NCI-H2171 treated with DMSO at 0.1 percent for 48 hours (cell line): Measurements from ENCODE around the gene RSPO1.
"Not testable (repeated sequence)": the region's sequence is repeated elsewhere in the genome, so short reads cannot be mapped to it uniquely, and the experiment has no call there.

Experiments used
- DNase-seq: peaks from one replicate; lab custom pipeline; 2025; lab: John Stamatoyannopoulos, UW

Gene RSPO1, protein sequence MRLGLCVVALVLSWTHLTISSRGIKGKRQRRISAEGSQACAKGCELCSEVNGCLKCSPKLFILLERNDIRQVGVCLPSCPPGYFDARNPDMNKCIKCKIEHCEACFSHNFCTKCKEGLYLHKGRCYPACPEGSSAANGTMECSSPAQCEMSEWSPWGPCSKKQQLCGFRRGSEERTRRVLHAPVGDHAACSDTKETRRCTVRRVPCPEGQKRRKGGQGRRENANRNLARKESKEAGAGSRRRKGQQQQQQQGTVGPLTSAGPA

DNA sequence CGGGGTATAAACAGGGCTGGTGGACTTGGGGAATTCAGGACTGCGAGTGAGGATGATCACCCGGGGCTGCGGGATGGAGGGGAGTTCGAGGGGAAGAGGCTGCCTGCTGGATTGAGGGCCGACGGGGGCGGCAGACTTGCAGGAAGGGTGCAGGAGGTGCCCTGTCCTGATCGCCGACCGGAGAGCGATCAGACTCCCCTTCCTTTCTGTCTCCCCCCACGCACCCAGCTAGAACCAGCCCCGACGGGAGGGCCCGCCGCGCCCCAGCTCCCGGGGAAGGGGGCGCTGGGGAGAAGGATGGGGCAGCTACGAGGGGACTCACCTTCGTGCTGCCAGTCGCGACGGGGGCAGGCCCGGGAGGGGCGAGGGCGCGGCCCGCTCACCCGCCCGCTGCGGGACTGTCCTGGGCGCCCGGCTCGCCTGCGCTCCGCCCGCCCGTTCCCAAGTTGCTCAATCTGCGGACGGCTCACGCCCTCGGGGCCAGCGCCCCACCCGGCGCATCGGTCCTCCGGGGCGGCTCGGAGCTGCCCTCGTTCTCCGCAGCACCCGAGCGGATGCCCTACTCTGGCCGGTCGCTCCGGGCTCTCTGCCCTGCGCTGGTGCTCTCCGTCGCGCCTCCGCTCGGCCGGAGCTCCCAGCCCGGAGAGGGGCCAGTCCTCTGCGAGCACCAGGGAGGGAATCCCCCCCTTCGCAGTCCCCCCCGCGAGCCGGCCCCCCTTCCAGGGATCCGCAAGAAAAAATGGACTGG is at the start of gene RSPO1:
Gene RSPO1 (minus strand): TSS at position 649 of the 748 bp plus-strand sequence. CDS start 5,231 bp downstream, outside the sequence.
- DNase-seq: no peak

DNA sequence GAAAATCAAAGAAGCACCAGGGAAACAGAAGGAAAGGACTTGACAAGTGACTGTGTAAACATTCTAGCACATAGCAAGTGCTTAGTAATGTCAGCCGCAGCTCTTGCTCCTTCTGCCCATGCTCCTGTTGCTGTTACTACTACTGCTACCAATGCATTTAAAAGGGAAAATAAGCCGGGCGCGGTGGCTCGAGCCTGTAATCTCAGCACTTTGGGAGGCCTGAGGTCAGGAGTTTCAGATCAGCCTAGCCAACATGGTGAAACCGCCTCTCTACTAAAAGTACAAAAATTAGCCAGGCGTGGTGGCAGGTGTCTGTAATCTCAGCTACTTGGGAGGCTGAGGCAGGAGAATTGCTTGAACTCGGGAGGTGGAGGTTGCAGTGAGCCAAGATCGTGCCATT is 49.5 kb upstream of the RSPO1 start:
- DNase-seq: not testable (repeated sequence)

DNA sequence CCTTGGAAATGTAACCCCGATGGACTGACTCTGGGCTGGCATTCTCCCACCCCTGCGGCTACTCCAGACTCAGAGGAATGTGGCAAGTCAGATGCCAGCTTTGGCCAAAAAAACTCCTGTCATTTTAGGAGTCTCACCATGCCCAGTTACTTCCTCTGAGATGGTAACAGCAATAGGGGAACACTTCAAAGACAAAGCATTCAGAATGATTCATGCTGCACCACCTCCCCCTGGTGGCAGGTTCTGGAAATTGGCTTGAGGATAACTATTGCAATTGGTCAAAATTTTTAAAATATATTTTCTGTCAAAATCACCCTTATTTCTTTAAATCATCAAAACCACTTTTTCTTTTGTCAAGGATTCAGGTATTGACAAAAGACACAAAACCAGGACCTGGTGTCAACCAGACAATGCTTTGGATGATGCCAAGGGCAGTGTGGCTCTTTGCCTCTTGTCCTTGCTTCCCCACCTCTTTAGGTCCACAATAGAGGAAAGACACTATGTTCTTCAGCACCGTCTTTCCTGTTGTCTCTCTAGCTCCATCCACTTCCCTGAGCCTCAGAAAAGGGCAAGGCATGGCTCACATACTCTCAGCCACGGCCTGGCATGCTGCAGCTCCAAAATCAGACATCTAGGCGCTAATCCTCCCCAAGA is 47.8 kb upstream of the RSPO1 start:
- DNase-seq: peak; percentile 30

DNA sequence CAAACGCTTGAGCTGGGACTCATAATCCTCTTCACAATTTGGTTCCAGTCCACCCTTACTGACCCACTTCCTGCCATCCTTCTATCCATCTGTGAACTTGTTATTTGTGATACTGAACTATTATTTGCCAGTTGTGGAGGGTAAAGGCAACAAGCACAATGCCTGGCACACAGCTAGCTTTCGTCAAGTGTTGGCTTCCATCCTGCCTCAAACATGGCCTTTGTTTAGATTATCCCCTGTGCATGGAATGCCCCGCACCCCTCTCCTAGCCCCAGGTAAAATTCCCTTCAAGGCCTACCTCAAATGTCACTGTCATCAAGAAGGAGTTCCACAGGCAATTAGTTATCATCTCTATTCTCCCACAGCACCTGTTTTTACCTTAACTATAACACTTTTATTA is 46.2 kb upstream of the RSPO1 start:
- no peak for DNase-seq

DNA sequence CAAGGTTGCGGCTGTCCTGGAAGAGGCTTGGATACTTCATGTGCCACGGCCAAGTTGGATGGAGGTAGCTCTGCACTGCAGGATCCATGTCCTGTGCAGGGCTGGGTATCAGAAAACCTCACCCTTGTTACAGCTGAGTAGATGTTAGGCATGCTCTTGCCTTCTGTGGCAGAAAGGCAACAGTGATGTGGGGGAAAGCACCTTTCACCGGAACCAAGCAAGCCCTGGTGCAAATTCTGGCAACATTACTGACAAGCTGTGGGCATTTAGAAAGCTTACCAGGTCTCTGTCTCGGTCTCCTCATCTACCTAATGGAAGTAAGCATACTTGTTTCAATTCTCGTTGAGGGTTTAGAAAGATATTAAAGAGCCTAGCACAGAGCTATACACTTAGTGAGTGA is 43.1 kb upstream of the RSPO1 start:
- no peak for DNase-seq

DNA sequence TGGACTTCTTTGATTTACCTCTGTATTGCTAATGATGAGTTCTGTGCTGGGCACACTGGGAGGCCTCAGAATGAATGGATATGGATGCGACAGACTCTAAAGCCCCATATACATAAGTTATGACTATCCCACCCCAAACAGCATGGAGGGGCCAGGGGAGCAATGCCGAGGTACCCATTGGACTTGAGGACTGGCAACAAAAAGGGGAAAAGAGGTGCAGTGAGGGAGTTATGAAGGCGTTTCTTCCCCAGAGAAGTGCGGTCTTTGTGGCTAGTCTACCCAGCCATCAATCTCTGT is 42.4 kb upstream of the RSPO1 start:
- DNase-seq: no peak

DNA sequence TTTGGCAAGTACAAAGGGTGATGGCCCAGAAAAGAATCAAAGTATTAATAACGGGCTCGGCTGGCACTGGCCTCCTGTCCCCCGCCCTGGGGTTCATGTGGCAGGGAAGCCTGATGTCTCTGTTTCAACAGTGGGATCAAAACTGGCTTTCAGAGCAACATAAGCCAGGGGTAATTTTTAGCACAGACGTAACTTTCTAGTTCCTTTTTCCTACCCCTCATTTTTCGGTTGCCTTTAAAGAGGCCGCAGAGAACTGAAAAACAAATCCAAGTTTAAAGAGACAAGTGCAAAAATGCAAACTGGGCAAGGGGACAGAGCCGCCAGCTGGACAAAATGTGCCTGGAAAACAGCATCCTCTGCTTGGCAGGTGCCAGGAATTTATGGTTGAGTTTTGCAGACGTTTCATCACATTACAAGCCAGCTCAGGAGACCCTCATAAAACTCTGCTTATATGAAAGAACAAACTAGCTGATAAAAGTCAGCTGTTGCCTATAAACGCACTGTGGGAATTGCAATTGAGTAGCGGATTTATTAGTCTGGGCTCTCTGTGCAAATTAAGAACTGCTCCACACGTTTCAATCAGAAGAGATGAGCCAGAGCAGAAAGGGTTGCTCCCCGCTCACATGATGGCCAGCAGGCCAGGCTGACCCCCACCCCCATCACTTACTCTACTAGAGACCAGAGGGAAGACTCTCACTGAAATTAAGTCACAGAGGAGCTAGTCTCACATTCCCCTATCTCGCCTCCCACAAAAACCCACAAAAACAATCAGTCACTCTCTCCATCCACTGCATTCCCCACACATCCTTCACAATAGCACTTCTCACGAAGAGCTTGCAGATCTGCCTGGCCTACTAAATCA is 41.8 kb upstream of the RSPO1 start:
- no peak for DNase-seq

DNA sequence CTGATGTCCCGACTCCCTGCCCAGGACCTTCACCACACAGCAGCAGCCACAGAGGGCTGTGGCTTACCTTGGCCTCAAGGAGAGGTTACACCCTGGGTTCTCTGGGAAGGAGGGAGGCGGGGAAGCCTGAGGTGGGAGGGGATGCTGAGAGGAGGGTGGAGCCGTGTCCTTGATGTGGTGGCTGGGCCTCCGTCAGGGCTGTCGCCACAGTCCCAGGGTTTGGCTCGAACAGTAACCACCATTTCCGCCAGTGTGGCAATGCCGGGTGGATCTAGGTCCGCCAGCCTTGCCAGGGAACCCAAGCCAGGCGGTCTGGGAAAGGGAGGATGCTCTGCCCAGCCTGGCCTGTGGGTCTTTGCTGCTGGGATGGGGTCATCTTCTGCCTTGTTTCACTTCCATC is 39.2 kb upstream of the RSPO1 start:
- DNase-seq: no peak

DNA sequence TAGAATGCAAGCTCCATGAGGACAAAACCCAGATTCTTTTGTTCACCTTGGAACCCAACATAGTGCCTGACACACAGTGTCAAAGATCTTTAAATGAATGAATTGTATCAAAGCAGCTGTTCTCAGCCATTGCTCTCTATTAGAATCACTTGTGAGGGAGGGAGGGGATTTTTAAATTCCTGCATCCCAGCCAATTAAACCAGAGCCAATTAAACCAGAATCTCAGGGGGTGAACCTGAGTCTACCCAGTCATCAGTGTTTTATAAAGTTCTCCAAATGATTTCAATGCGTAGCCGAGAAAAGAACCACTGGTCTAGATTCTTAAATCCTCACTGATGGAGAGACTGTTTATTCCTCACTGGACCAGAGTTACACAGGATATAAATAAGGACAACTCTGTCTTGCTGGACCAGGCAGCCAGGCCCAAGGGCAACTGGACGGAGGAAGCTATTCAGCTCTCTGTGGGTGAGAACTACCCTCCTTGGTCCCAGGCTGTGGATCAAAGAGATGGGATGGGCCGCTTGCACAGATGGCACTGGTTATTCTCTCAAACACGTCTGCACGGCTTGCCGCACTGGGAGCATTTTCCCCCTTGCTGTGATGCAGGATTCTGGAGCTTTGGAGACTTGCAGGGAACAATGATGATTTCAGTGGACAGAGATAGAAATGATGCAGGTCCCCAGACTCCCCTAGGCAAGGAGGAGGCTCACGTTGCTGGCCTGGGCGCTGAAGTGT is 37.6 kb upstream of the RSPO1 start:
- DNase-seq: peak; percentile 8

DNA sequence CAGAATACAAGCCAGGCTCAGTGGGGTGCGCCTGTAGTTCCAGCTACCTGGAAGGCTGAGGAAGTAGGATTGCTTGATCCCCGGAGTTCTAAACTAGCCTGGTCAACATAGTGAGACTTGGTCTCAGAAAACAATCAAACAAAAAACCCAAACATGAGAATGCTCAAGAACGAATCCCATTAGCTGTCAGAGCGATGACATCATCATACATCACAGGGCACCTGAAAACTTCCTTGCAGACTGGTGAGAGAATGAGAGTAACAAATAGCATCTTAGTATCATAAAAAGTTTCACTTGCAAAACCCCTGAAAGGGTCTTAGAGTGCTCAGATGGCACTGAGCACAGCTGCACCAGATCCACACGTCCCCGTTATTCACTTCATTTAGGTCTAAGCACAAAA is 36.6 kb upstream of the RSPO1 start:
- no peak for DNase-seq

DNA sequence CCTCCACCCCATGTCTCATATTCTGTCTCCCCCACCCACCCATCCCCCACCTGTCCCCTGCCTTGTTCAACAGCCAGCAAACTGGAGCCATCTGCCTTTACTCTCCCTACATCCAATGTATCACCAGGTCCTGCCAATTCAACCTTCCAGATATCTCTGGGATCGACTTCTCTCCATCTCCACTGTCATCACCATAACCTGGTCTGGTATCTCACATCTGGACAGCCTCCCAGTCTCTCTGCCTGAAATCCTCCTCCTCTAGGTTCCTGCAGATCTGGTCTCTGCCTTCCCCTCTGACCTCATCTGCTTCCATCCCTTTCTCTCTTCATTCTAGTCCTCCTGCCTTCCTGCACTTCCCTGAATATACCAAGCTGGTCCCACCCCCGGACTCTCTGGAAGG is 35.4 kb upstream of the RSPO1 start:
- DNase-seq: no peak

DNA sequence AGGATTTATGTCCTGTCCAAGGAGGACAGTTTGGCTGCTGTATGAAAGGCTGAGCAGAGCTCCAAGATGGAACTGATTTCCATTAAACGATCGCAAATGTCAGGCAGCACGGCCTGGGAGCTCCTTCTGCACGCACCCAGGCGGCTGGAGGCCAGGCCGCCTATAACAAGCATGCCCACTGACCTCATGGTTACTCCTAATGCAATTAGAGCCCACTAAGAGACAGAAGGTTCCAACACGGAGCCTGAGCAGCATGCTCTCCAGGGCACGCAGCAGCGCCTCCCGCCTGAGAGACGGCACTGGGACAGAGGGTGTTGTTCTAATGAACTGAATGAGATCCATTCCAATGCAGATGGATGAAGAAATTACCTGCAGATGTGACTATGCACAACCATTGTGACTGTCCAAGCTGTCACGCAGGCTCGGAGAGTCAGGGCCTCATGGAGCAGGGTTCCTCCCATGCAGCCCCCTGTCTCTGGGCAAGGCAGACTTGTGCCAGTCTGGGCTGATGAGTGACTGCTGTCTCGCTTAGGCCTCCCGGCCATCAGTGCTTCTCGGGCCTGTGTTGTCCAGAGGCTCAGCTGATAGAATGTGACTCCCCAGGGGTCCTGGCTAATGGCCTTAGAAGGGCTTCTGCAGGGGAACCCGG is 32.5 kb upstream of the RSPO1 start:
- DNase-seq: no peak

DNA sequence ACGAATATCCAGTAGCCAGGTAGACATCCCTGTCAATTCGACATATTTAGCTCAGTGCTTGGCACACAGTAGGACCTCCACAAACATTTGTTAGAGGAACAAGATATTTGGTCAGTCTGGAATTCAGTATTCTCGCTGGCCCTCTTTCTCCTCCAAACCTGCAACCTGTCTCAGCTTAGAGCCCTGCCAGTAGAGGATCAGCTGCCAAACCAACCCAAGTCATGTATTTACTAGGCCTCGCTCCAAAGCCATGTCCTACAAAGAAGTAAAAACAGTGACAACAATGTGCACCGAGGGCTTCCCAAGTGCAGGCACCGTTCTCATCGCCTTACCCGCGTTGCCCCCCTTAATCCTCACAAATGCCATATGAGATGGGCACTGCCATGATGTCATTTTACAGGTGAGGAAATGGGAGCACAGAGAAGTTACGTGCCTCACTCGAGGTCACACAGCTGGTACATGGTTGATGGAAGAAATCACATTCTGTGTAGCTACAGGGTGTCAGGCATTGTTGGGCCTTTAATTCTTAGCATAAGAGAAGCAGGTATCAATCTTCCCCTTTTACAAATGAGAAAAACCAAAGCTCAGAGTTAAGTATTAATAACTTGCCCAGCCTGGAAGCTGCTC is 31.7 kb upstream of the RSPO1 start:
- DNase-seq: no peak

DNA sequence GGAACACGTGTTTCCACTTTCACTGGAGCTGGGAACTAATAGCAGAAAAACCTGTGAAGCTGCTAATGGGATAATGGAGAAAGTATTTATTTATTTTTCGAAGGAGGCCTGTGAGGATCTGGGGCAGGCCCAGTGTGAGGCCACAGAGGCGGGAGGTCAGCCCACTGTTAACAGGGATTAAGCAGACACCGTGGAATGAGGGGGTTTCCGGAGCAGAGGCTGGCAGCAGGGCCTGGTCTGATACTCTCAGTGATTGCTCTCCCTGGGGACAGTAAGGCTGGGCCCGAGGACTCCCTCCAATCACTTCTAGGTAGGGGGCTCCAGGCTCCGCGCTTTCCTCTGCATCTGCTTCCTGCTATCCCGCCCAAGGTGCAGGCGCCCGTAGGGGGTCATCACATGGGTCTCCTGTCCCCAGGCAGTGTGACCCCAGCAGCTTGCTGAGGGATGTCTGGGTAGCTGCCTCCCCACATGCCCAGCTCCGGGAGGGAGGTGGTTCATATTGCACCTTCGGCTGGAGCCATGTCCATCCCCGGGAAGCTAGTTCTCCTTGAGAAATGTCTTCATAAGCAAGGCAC is 28.8 kb upstream of the RSPO1 start:
- no peak for DNase-seq

DNA sequence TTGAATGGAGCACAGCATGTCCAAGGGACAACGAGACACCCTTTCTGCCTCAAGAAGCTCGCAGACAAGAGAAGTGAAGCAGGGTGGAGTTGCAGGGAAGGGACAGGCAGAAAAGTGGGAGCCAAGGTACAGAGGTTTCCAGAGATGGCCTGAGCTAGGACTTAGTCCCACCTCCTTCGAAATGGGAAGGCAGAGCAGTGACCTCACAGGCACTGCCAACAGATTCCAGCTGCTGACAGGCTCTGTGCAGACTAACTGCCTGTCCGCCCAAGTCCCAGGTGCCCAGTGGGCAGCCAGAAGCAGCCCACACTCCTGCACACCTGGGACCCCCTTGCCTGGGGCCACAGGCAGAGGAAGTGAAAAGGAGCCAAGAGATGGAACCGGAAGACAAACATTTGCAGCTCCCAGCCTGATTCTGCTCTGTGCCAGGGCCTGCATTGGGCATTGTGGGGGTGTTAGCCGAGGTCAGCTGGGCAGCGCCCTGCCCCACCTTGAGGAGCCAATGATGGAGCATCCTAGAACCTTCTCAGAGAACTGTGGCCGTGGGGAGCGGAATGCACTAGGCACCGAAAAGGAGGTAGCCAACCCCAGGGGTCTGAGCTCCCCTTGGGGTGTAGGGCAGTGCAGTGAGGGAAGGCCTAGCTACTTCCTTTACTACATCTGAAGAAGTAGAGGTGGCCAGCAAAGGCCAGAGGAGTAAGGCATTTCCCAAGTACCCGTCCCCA is 27.5 kb upstream of the RSPO1 start:
- no peak for DNase-seq

DNA sequence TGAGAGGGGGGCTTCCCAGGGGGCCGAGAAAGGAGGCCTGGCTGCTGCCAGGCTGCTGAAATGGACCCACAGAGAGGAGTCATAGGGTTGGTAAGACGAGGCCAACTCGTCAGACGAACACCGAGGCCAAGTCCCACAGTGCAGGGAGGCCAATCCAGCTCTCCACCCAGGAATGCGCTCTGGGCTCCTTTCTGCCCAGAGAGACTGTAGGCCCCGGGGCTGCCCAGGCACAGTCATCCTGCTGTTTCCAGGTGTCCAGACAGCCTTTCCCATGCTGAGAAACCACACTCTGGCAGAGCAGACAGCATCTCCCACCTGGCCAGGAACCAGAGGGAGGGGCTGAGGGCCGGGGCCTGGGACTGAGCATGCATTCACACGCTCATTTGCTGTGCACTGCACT is 26.7 kb upstream of the RSPO1 start:
- no peak for DNase-seq

DNA sequence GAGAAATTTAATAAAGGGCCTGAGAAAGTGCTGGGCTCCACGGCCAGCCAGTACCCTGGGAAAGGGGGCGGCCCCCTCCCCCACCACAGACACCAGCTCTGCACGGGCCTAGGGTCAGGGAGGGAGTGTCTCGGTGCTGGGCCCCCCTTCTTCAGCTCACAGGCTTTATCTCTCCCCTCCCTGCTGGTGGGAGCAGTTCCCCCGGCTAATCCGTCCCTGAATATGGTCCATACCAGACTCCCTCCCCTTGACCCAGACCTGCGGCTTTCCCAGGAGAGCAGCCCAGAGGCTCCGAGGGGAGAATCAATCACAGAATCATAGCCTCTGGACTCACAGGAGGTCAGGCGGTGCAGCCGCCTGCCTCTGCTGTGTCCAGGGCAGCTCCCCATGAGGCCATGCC is 26.0 kb upstream of the RSPO1 start:
- no peak for DNase-seq

DNA sequence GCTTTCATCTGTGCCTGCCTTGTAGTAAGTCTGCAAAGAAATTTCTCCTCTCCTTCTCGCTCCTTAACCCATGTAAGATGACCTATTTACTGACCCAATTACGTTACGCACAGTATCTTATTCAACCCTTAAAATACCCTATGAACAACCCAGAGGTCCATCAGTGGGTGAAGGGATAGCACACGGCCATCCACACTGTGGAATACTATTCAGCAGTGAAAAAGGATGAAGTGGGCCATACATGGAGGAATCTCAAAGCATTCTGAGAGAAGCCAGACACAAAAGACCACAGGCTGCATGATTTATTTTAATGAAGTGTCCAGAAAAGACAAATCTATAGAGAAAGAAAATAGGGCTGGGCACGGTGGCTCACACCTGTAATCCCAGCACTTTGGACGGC is 23.8 kb upstream of the RSPO1 start:
- no peak for DNase-seq

DNA sequence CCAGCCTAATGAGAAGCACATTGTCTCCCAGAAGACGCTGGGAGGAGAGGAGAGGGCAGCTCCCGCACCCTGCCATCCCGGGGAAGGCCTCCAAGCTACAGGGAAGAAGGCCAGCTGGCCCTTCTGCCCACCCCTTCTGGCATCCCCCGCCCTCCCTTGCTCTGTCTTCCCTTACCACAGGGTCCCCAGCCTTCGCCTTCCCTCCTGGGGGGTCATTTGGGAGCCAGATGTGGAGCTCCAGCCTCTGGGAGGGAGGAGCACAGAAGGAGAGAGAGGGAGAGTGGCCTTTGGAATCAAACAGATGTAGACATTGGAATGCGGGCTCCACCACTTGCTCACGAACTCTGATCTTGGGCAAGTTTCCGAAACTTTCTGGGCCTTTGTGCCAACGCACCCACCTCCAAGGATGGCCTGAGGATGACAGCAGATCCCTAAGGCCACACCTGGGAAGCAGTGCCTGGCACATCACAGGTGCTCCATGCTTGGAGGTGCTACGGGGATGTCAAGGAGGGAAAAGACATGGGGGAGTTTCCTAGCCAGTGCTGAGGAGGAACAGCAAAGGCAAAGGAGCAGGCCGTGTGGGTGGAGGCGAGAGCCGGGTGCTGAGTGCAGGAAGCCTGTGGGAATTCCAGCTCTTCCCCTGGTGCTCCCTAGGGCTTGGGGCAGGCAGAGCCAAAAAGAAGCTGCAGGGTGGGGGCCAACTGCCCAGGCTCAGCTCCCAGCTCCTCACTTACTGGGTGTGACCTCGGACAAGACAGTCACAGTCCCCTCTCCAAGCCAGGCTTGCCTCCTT is 23.1 kb upstream of the RSPO1 start:
- DNase-seq: no peak
